OCI-LY3 (cell line): ENCODE data around the gene SESTD1.
A peak's percentile ranks its signal among the peaks of the same experiment; 100 is the strongest.

Experiments
- H2AFZ ChIP-seq: fragments of 200-600, 300-600 bp; shearing (Covaris generic); 2 replicates; pipeline ENCODE4 v1.6.0; 2014; ENCODE audit warnings: antibody characterized with exemption, low read depth, low read length
- H3K27ac ChIP-seq: fragments of 200-600, 300-600 bp; sonication (generic); 2 replicates; pipeline ENCODE4 v1.5.1; 2014; ENCODE audit warnings: mild to moderate bottlenecking, low read length, moderate library complexity, mixed read lengths
- H3K27me3 ChIP-seq: fragments of 200-600, 300-600 bp; sonication (generic); 2 replicates; pipeline ENCODE4 v1.6.1; 2014; ENCODE audit warnings: low read depth, low read length, mixed read lengths
- H3K36me3 ChIP-seq: fragments of 200-600, 300-600 bp; sonication (generic); replicated peaks from 2 replicates; pipeline ENCODE3; 2014; ENCODE audit warnings: low read depth, low read length, mixed read lengths
- H3K4me1 ChIP-seq: fragments of 300-600, 200-600 bp; sonication (generic); 2 replicates; pipeline ENCODE4 v1.6.1; 2014; ENCODE audit warnings: low read length, mixed read lengths
- H3K4me2 ChIP-seq: fragments of 200-600, 300-600 bp; sonication (generic); 2 replicates; pipeline ENCODE4 v1.6.1; 2014; ENCODE audit warnings: low read length, mixed read lengths
- H3K4me3 ChIP-seq: fragments of 300-600, 200-600 bp; sonication (generic); 2 replicates; pipeline ENCODE4 v1.5.1; 2014; ENCODE audit warnings: antibody characterized with exemption, mild to moderate bottlenecking, low read length, moderate library complexity
- H3K79me2 ChIP-seq: fragments of 300-600, 200-600 bp; shearing (Covaris generic); 2 replicates; pipeline ENCODE4 v1.6.1; 2014; ENCODE audit warnings: mild to moderate bottlenecking, low read length, mixed read lengths
- H3K9ac ChIP-seq: fragments of 300-600, 200-600 bp; shearing (Covaris generic); 2 replicates; pipeline ENCODE4 v1.6.0; 2014; ENCODE audit warnings: mild to moderate bottlenecking, low read length, moderate library complexity
- H3K9me3 ChIP-seq: fragments of 200-600, 300-600 bp; shearing (Covaris generic); 2 replicates; pipeline ENCODE4 v1.6.1; 2014; ENCODE audit warnings: low read length, mixed read lengths; ENCODE audit not compliant: insufficient read depth
- H4K20me1 ChIP-seq: fragments of 200-600, 300-600 bp; sonication (generic); 2 replicates; pipeline ENCODE4 v1.6.1; 2016; ENCODE audit warnings: low read length, mixed read lengths; ENCODE audit not compliant: insufficient read depth
- EZH2phosphoT487 ChIP-seq: fragments of 200-600 bp; shearing (Covaris generic); IDR thresholded peaks from 2 replicates; pipeline ENCODE4 v1.6.1; 2018; ENCODE audit warnings: antibody characterized with exemption, mixed run types, low read depth
- TF ChIP-seq, protein P1 (sequence below): fragments of 200-600, 300-600 bp; sonication (generic); IDR thresholded peaks from 2 replicates; pipeline ENCODE4 v1.5.1; 2014; ENCODE audit warnings: antibody characterized with exemption, low read length, low read depth

The SESTD1 gene

DNA sequence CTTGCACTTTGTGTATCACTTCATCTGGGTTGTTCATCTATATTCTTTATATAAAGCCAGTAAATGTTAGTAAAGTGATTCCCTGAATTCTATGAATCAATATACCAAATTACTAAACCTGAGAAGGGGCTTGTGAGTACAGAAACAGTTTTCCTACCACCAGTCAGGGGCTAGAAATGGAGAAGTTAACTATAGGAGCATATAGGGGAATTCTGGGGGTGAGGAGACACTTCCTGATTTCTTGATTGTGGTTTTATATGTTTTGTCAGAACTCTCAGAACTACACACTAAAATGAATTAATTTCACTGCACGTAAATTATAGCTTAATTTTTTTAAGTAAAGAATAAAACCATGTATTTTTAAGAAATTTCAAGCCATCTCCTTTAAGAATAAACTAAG lies 93.7 kb downstream of the SESTD1 start:
- Histone ChIP-seq H3K79me2 (no peaks in the 10 kb centered on the region), H3K27ac (no peak overlapping the region), H2AFZ (no peak overlapping the region), H3K9ac (no peak overlapping the region), H3K9me3 (no peaks in the 10 kb centered on the region), H3K4me2 (peak overlapping the region; percentile 3; the same call in 1 of the 2 replicates), H3K4me3 (no peak overlapping the region), H4K20me1 (no peaks in the 10 kb centered on the region), H3K27me3 (no peaks in the 10 kb centered on the region), H3K36me3 (no peaks in the 10 kb centered on the region), H3K4me1 (peaks cover 11% of the 10 kb centered on the region)
- no peak for TF ChIP-seq EZH2phosphoT487
- TF ChIP-seq, protein P1, sequence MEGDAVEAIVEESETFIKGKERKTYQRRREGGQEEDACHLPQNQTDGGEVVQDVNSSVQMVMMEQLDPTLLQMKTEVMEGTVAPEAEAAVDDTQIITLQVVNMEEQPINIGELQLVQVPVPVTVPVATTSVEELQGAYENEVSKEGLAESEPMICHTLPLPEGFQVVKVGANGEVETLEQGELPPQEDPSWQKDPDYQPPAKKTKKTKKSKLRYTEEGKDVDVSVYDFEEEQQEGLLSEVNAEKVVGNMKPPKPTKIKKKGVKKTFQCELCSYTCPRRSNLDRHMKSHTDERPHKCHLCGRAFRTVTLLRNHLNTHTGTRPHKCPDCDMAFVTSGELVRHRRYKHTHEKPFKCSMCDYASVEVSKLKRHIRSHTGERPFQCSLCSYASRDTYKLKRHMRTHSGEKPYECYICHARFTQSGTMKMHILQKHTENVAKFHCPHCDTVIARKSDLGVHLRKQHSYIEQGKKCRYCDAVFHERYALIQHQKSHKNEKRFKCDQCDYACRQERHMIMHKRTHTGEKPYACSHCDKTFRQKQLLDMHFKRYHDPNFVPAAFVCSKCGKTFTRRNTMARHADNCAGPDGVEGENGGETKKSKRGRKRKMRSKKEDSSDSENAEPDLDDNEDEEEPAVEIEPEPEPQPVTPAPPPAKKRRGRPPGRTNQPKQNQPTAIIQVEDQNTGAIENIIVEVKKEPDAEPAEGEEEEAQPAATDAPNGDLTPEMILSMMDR = no peak

DNA sequence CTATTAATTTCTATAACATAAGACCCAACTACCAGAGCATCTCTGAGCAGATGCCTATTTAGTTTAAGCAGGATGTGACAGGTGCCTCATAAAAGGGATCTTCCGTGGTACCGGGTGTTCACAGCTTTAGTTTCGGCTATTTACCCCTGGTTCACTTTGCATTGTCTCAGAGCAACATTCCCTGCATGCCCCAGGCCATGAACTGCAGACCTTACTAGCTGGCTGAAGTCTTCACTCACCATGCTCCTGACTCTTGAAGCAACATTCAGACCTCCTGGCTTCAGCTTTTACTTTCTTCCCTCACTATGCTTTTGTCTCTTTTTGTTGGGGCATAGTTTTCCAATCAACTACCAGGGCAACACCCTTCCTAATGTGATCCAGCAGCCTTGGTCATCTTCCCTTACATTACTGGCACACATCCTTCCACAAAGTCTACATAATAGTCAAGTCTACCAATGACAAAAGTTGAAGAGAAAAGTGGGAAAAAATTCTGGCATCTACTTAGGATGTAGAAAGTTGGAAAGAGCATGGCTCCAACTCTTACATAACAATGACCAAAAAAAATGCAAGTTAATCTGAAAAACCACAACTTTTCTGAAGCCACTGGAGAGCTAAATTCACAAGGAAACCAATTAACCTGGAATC lies 99.2 kb downstream of the SESTD1 start:
- Histone ChIP-seq H3K4me3 (no peak overlapping the region), H3K27ac (no peak overlapping the region), H4K20me1 (no peaks in the 10 kb centered on the region), H2AFZ (no peak overlapping the region), H3K79me2 (no peaks in the 10 kb centered on the region), H3K27me3 (no peaks in the 10 kb centered on the region), H3K4me2 (no peak overlapping the region), H3K9ac (no peak overlapping the region), H3K9me3 (no peaks in the 10 kb centered on the region), H3K36me3 (no peaks in the 10 kb centered on the region), H3K4me1 (peaks cover 7% of the 10 kb centered on the region; the same call in 1 of the 2 replicates)
- TF ChIP-seq EZH2phosphoT487 = no peak
- TF ChIP-seq, protein P1 = no peak

DNA sequence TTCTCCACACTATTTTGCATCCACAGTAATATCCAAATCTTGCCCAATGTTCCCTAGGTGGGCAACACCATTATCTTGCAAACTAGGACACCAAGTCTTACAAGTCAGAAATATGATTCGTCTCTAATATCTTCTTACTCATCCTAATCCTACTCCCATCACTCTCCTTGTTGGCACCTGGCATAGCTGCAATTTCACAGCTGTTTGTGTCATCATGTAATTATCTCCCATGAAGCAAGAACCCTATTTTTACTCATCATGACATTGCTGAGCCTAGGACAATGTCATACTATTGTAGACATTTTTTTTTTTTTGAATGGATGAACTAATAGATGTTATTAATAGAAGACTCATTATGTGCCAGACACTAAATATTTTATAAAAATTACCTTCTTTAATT lies 123.4 kb downstream of the SESTD1 start:
- H3K4me2 ChIP-seq = no peak overlapping the region
- H3K4me3 ChIP-seq = no peak overlapping the region
- no peak overlapping the region for H2AFZ ChIP-seq
- H3K9ac ChIP-seq = no peak overlapping the region
- no peaks in the 10 kb centered on the region for H4K20me1 ChIP-seq
- H3K27me3 ChIP-seq = no peaks in the 10 kb centered on the region
- TF ChIP-seq, protein P1 = no peak
- no peak for TF ChIP-seq EZH2phosphoT487
- no peaks in the 10 kb centered on the region for H3K9me3 ChIP-seq
- no peak overlapping the region for H3K27ac ChIP-seq
- H3K36me3 ChIP-seq = no peaks in the 10 kb centered on the region
- H3K79me2 ChIP-seq = no peaks in the 10 kb centered on the region
- H3K4me1 ChIP-seq = peaks cover 5% of the 10 kb centered on the region; the same call in 1 of the 2 replicates

DNA sequence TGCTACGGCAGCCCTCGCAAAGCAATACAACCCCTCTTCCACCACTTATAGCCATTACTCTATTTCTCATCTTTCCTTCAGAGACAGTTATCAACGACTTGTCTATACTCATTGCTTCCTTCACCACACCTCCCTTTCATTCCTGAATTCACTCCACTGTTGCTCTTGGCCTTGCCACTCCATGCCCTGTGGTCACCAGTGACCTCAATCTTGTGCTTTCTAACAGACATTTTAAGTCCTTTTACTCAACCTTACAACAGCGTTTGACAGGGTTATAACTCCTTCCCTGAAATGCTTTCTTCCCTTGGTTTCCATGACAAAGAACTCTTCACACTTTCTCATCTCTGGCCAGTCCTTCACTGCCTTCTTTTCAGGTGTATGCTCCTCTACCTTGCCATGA lies 124.1 kb downstream of the SESTD1 start:
- H3K27ac ChIP-seq = no peak overlapping the region
- no peaks in the 10 kb centered on the region for H3K36me3 ChIP-seq
- TF ChIP-seq EZH2phosphoT487 = no peak
- TF ChIP-seq, protein P1 = no peak
- H2AFZ ChIP-seq = no peak overlapping the region
- H4K20me1 ChIP-seq = no peaks in the 10 kb centered on the region
- no peak overlapping the region for H3K4me2 ChIP-seq
- H3K27me3 ChIP-seq = no peaks in the 10 kb centered on the region
- no peaks in the 10 kb centered on the region for H3K79me2 ChIP-seq
- peaks cover 5% of the 10 kb centered on the region; the same call in 1 of the 2 replicates for H3K4me1 ChIP-seq
- H3K9me3 ChIP-seq = no peaks in the 10 kb centered on the region
- no peak overlapping the region for H3K9ac ChIP-seq
- H3K4me3 ChIP-seq = no peak overlapping the region
